ENCODE data around the gene NLRP12.
"Not testable (repeated sequence)": the region's sequence is repeated elsewhere in the genome, so short reads cannot be mapped to it uniquely, and the experiment has no call there.

Gene NLRP12

GRCh38 chr19:53780506-53780905 is 43.6 kb downstream of the NLRP12 start:
- FAIRE-seq (no peak), DNase-seq (ENCODE audit: insufficient read length, low spot score) (no peak)
- no peak for TF ChIP-seq POLR2A (IDR thresholded peaks at IDR 0.05; ENCODE audit: low read depth, low read length)

DNA sequence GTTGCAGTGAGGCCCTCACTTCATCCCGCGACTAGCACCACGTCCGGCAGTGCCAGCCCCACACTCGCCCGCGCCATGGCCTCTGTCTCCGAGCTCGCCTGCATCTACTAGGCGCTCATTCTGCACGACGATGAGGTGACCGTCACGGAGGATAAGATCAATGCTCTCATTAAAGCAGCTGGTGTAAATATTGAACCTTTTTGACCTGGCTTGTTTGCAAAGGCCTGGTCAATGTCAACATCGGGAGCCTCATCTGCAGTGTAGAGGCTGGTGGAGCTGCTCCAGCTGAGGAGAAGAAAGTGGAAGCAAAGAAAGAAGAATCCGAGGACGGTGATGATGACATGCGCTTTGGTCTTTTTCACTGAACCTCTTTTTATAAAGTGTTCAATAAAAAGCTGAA is 48.6 kb downstream of the NLRP12 start:
- TF ChIP-seq POLR2A (IDR thresholded peaks at IDR 0.05; ENCODE audit: low read depth, low read length): no peak
- no peak for DNase-seq (ENCODE audit: insufficient read length, low spot score)
- FAIRE-seq: no peak

- DNase-seq (ENCODE audit: insufficient read length, low spot score); FAIRE-seq: not testable (repeated sequence)
Observed at GRCh38 chr19:53774491-53774890, 49.6 kb downstream of the NLRP12 start.

DNA sequence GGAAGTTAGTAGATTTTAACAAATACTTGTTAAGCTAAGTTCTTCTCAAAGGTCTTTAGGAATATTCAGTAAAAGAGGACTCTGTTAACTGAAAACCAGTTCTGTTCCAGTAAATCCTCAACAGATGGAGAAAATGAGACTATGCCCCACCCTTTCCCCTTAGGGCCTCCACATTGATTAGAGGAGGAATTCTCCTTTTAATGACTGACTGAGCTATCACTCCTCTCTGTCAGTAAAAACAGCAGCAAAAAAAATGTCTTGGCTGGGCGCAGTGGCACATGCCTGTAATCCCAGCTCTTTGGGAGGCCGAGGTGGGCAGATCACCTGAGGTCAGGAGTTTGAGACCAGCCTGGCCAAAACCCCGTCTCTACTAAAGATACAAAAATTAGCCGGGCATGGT is 50.1 kb downstream of the NLRP12 start:
- FAIRE-seq (no peak), DNase-seq (ENCODE audit: insufficient read length, low spot score) (no peak)
- no peak for TF ChIP-seq POLR2A (IDR thresholded peaks at IDR 0.05; ENCODE audit: low read depth, low read length)

- peak; percentile 66 for DNase-seq (ENCODE audit: insufficient read length, low spot score)
- peak; percentile 78 for FAIRE-seq
- no peak for TF ChIP-seq POLR2A (IDR thresholded peaks at IDR 0.05; ENCODE audit: low read depth, low read length)
Observed at GRCh38 chr19:53772943-53773342, 51.2 kb downstream of the NLRP12 start.

DNA sequence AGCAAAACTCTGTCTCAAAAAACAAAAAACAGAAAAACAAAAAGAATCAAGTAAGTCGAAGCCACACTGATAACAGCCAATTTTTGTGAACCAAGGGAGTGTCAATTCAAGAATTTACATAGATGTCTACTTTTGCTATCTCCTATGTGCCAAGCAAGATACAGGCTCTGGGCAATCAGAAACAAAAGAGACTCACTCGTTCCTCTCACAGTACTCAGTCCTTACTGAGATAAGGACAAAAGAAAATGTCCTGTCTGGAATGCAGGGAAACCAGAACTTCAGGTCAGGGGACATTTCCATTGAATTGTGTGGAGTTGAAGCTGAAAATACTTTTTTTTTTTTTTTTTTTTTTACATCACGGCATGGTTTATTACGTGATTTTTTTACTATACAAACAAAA is 53.0 kb downstream of the NLRP12 start:
- FAIRE-seq (no peak), DNase-seq (ENCODE audit: insufficient read length, low spot score) (no peak)
- no peak for TF ChIP-seq POLR2A (IDR thresholded peaks at IDR 0.05; ENCODE audit: low read depth, low read length)

GRCh38 chr19:53769696-53770309 is 54.3 kb downstream of the NLRP12 start:
- not testable (repeated sequence) for DNase-seq (ENCODE audit: insufficient read length, low spot score); FAIRE-seq

DNA sequence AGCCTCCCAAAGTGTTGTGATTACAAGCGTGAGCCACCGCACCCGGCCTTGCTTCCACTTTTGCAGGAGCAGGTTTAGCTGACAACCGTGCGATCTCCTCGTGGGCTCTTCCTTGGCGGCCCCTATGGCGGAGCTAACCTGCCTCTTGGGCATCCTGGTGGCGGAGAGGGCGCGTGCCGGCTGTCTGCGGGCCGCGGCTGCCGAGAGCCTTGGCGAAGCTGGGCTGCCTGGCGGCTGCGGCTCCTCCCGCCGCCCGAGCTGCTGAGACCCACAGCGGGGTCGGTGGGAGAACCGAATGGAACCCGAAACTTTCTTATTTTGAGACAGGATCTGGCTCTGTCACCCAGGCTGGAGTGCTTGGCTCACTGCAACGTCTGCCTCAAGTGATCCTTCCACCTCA is 55.7 kb downstream of the NLRP12 start:
- FAIRE-seq (no peak), DNase-seq (ENCODE audit: insufficient read length, low spot score) (no peak)
- no peak for TF ChIP-seq POLR2A (IDR thresholded peaks at IDR 0.05; ENCODE audit: low read depth, low read length)

DNA sequence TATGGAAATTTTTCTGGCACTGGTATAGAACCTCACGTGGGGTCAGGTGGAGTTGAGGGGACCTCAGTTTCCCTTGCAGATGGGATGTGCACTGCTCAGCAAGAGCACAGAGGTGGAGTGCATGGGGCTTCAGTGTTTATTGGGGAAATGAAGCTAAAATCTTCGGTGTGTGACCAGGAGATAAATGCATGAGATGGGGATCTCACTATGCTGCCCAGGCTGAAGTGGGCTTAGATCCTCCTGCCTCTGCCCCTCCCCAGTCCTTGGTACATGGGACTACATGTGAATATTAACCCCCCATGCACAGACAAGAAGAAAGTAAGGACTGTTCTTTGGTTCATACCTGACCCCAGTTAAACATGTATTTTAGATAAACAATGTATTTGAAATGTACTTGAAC is 65.1 kb downstream of the NLRP12 start:
- FAIRE-seq; DNase-seq (ENCODE audit: insufficient read length, low spot score): not testable (repeated sequence)

Measured in H54 (cell line).